K562 (cell line): ENCODE measurements around the gene DTWD2. TPM values are rescaled to one million over a fixed set of nuclear protein-coding genes. Genes with fewer than 3 reads are reported as not detected.
A peak's percentile ranks its signal among the peaks of the same experiment; 100 is the strongest.
"Not testable (repeated sequence)": the region's sequence is repeated elsewhere in the genome, so short reads cannot be mapped to it uniquely, and the experiment has no call there.

Experiments used
- ATAC-seq: fragments of 200-7000 bp; cut with Tn5 transposase; 3 replicates; pipeline ENCODE4 v1.9.1; 2020; ENCODE audit warnings: moderate library complexity
- BruUV-seq: library from RNA; stranded (reverse); fragments of 400-500 nt; replicated peaks from 2 replicates; lab custom pipeline; 2021; lab: Mats Ljungman, UMichigan
- CTCF ChIA-PET: fragments of 300-600 bp; formaldehyde crosslinking; extraction: SDS; loops from one replicate; lab custom pipeline; 2021; ENCODE audit warnings: low intra/inter-chr PET ratio; lab: Yijun Ruan, JAX
- POLR2A ChIA-PET: fragments of 300-600, 350-650 bp; sonication (Branson Sonifier 250); formaldehyde crosslinking; extraction: SDS; loops from one replicate; lab custom pipeline; 2021; ENCODE audit warnings: antibody characterized with exemption, inconsistent platforms; lab: Yijun Ruan, JAX
- DNase-seq, 4 experiments: peaks; one replicate each; pipeline versions ENCODE4 v3.0.0 to v3.0.0-alpha.2; 2011 to 2018; ENCODE audit warnings: low spot score in 3 of 4, mixed read lengths in 3 of 4; ENCODE audit errors: extremely low read depth in 1 of 4
- FAIRE-seq: peaks from 2 replicates; lab custom pipeline; 2011; peaks lifted over from hg19 to GRCh38; lab: Jason Lieb, UNC
- H2AFZ ChIP-seq: 2 replicates; pipeline ENCODE4 v1.6.0; 2011; ENCODE audit warnings: low read depth, low read length, control low read depth, inconsistent platforms
- H3K27ac ChIP-seq: fragments of 200-600 bp; 3 replicates; pipeline ENCODE4 v1.8.0; 2011; ENCODE audit warnings: low read depth, mild to moderate bottlenecking, control low read depth, inconsistent platforms, low read length, moderate library complexity, mixed read lengths; ENCODE audit errors: extremely low read depth
- H3K27me3 ChIP-seq, 2 experiments: fragments of 300-600 bp in 1 of 2; 2 replicates in 1 of 2; 3 replicates in 1 of 2; pipeline versions ENCODE4 v1.6.0 to v1.8.0; 2011; ENCODE audit warnings: inconsistent platforms in 2 of 2, low read length in 2 of 2, mild to moderate bottlenecking in 1 of 2, mixed read lengths in 1 of 2, moderate library complexity in 1 of 2; ENCODE audit not compliant: control insufficient read depth in 2 of 2, insufficient read depth in 2 of 2
- H3K36me3 ChIP-seq: fragments of 300-600 bp; 3 replicates; pipeline ENCODE4 v1.8.0; 2011; ENCODE audit warnings: mild to moderate bottlenecking, low read length, inconsistent platforms; ENCODE audit not compliant: control insufficient read depth, insufficient read depth
- H3K4me1 ChIP-seq, 2 experiments: fragments of 200-600 bp in 1 of 2; replicated peaks in 1 of 2; 2 replicates in 1 of 2; 3 replicates in 1 of 2; pipeline versions ENCODE4 v1.5.1 to v1.8.0; 2011; ENCODE audit warnings: inconsistent platforms in 2 of 2, low read length in 2 of 2, mild to moderate bottlenecking in 1 of 2, mixed read lengths in 1 of 2, moderate library complexity in 1 of 2; ENCODE audit not compliant: control insufficient read depth in 2 of 2, insufficient read depth in 2 of 2
- H3K4me2 ChIP-seq: 2 replicates; pipeline ENCODE4 v1.6.1; 2011; ENCODE audit warnings: low read length, control low read depth, inconsistent platforms, mixed read lengths; ENCODE audit not compliant: insufficient read depth
- H3K4me3 ChIP-seq: fragments of 200-600 bp; sonication (generic), shearing (Covaris generic); 2 replicates; pipeline ENCODE4 v1.5.1; 2016; ENCODE audit warnings: control low read depth, inconsistent platforms
- H3K79me2 ChIP-seq: fragments of 200-600 bp; 3 replicates; pipeline ENCODE4 v1.8.0; 2011; ENCODE audit warnings: low read length, inconsistent platforms; ENCODE audit not compliant: control insufficient read depth, insufficient read depth
- H3K9ac ChIP-seq, 2 experiments: 2 replicates each; pipeline versions ENCODE4 v1.6.0 to v1.6.1; 2011; ENCODE audit warnings: low read depth in 2 of 2, low read length in 2 of 2, control low read depth in 1 of 2, inconsistent platforms in 1 of 2, mild to moderate bottlenecking in 1 of 2, mixed read lengths in 1 of 2; ENCODE audit not compliant: insufficient read depth in 1 of 2
- H3K9me1 ChIP-seq: one replicate; pipeline ENCODE4 v1.6.0; 2011; ENCODE audit warnings: inconsistent platforms, mild to moderate bottlenecking, low read length, moderate library complexity; ENCODE audit not compliant: control insufficient read depth, insufficient read depth
- H3K9me3 ChIP-seq: replicated peaks from 2 replicates; pipeline ENCODE4 v1.5.1; 2011; ENCODE audit warnings: low read depth, low read length, inconsistent platforms; ENCODE audit not compliant: control insufficient read depth, insufficient read depth
- H4K20me1 ChIP-seq: replicated peaks from 2 replicates; pipeline ENCODE4 v1.6.1; 2011; ENCODE audit warnings: low read length, inconsistent platforms, mixed read lengths; ENCODE audit not compliant: control insufficient read depth, insufficient read depth
- ASH1L ChIP-seq: fragments of 450-650 bp; IDR thresholded peaks from 2 replicates; pipeline ENCODE4 v1.6.1; 2018; ENCODE audit warnings: borderline replicate concordance, mild to moderate bottlenecking, low read depth; ENCODE audit not compliant: partially characterized antibody
- ATF7 ChIP-seq: fragments of 450-650 bp; IDR thresholded peaks from 2 replicates; pipeline ENCODE4 v1.7.1; 2014; ENCODE audit warnings: mild to moderate bottlenecking, moderate library complexity
- BCOR ChIP-seq: fragments of 450-650 bp; IDR thresholded peaks from 2 replicates; pipeline ENCODE4 v1.6.1; 2016
- CEBPG ChIP-seq, 3 experiments: fragments of 200-800 bp in 1 of 3; sonication (Bioruptor generic) in 1 of 3; sonication (generic) in 1 of 3; formaldehyde crosslinking in 1 of 3; IDR thresholded peaks in 2 of 3; conservative IDR thresholded peaks in 1 of 3; 2 replicates each; pipeline versions ENCODE4 v1.6.1 to v1.8.0; 2016 to 2022; ENCODE audit warnings: missing compliant biosample characterization in 2 of 3, missing genetic modification characterization in 2 of 3, mild to moderate bottlenecking in 1 of 3, missing genetic modification reagents in 1 of 3
- CTBP1 ChIP-seq: fragments of 450-650 bp; IDR thresholded peaks from 2 replicates; pipeline ENCODE4 v1.6.1; 2016; ENCODE audit warnings: borderline replicate concordance
- EP400 ChIP-seq: fragments of 450-650 bp; IDR thresholded peaks from 2 replicates; pipeline ENCODE4 v1.6.1; 2017; ENCODE audit warnings: antibody characterized with exemption, mild to moderate bottlenecking, moderate library complexity
- FOXA3 ChIP-seq, 2 experiments: fragments of 450-650 bp in 1 of 2; sonication (generic) in 1 of 2; formaldehyde crosslinking; IDR thresholded peaks in 1 of 2; conservative IDR thresholded peaks in 1 of 2; 2 replicates each; pipeline versions ENCODE4 v1.4.0 to v1.8.0; 2020 to 2022; ENCODE audit warnings: mild to moderate bottlenecking in 2 of 2, missing genetic modification reagents in 1 of 2
- GABPB1 ChIP-seq: sonication (generic); formaldehyde crosslinking; IDR thresholded peaks from 2 replicates; pipeline ENCODE4 v1.8.0; 2022; ENCODE audit warnings: mild to moderate bottlenecking, missing genetic modification reagents
- POLR2H ChIP-seq: IDR thresholded peaks from 2 replicates; pipeline ENCODE4 v1.6.1; 2016; ENCODE audit warnings: missing genetic modification characterization, low read depth, mild to moderate bottlenecking, control low read depth, missing compliant biosample characterization, moderate library complexity
- RAD21 ChIP-seq, 2 experiments: fragments of 250-450 bp in 1 of 2; fragments of 450-650 bp in 1 of 2; sonication (Bioruptor Pico) in 1 of 2; formaldehyde crosslinking in 1 of 2; IDR thresholded peaks in 1 of 2; conservative IDR thresholded peaks in 1 of 2; 2 replicates each; pipeline versions ENCODE4 v1.4.0 to v1.8.0; 2020 to 2022; ENCODE audit warnings: mild to moderate bottlenecking in 2 of 2, moderate library complexity in 1 of 2
- SMAD4 ChIP-seq: fragments of 250-450 bp; sonication (Bioruptor Pico); conservative IDR thresholded peaks from 2 replicates; pipeline ENCODE4 v1.8.0; 2021; ENCODE audit warnings: inconsistent platforms, mild to moderate bottlenecking, moderate library complexity
- SPI1 ChIP-seq: IDR thresholded peaks from 2 replicates; pipeline ENCODE4 v1.6.1; 2011; ENCODE audit warnings: low read depth, low read length, control low read depth, borderline replicate concordance
- ZNF584 ChIP-seq: fragments of 200-800 bp; sonication (Bioruptor generic); IDR thresholded peaks from 2 replicates; pipeline ENCODE4 v1.6.1; 2016; ENCODE audit warnings: low read depth, mild to moderate bottlenecking, missing genetic modification characterization, missing compliant biosample characterization
- WGBS: fragments of 100-300 bp; shearing (Covaris generic); methylation state at CpG from one replicate; pipeline ENCODE4 v1.1.6; 2016; ENCODE audit warnings: low coverage, mixed read lengths; ENCODE audit not compliant: insufficient coverage; ENCODE audit errors: missing lambda C conversion rate; 5-methylcytosine and 5-hydroxymethylcytosine counted together
- in situ Hi-C: fragments of 300-500 bp; cut with MboI; formaldehyde crosslinking; loops from 4 replicates; pipeline ENCODE4 v1.15.0; 2018; ENCODE audit warnings: inconsistent platforms, mixed read lengths
- intact Hi-C: fragments of 100-400 bp; cut with micrococcal nuclease; formaldehyde crosslinking; loops from 2 replicates; pipeline ENCODE4 v1.14.2; 2022
- polyA plus RNA-seq, 8 experiments: library from polyadenylated mRNA; depleted of rRNA in 4 of 8; stranded (reverse) in 5 of 8; unstranded in 3 of 8; fragments of >200 nt; fragmentation: Nextera tagmentation in 2 of 8; fragmentation: Illumina TruSeq in 1 of 8; extraction: Ambion mirVana in 2 of 8; extraction: Trizol in 1 of 8; gene quantifications; 2 replicates each; pipeline versions ENCODE4 v1.2.1 to v1.2.3, GENCODE V29; 2011 to 2014; ENCODE audit warnings: inconsistent platforms in 1 of 8, missing spikeins in 1 of 8
- total RNA-seq, 7 experiments: library from RNA; depleted of rRNA in 6 of 7; stranded (reverse); fragments of >200 nt in 6 of 7; fragmentation: Illumina TruSeq in 2 of 7; extraction: Trizol in 2 of 7; gene quantifications; 2 replicates each; pipeline versions ENCODE4 v1.2.1 to v1.2.3, GENCODE V29; 2011 to 2021; ENCODE audit warnings: low replicate concordance in 1 of 7

DTWD2 gene
- total and polyA plus RNA-seq, 9 of the 15 experiments (the other 6 are each of a cell fraction or from before 2014, with no cell fraction given), result 0.99 to 10.8 (median 4.1) TPM

DNA sequence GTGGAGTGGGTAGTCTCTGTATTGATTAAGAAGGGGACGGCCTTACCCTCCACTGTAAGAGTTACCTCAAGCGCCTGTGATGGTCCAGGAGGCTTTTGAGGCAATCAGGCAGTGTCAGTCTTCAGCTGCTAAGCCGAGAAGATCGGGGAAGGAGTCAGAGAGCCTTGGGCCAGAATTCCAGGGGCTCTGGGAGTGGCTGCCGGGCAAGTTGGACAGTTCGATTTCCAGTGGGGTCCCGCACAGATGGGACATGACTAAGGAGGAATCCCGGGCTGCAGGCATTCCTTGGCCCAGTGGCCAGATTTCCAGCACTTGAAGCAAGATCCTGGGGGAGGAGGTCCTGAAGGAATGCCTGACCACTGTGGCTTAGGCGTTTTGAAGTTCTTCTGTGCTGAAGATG, 38.0 kb downstream of the DTWD2 start:
- FAIRE-seq, H3K4me1 ChIP-seq, H3K9me3 ChIP-seq, H3K27me3 ChIP-seq, H3K9me1 ChIP-seq, H3K4me3 ChIP-seq, intact Hi-C loops, H3K4me2 ChIP-seq, H3K36me3 ChIP-seq, H4K20me1 ChIP-seq, DNase-seq, BruUV-seq, H3K9ac ChIP-seq, H3K27ac ChIP-seq, POLR2A ChIA-PET, CTCF ChIA-PET, ATAC-seq, H3K79me2 ChIP-seq, H2AFZ ChIP-seq, in situ Hi-C loops: not testable (repeated sequence)
- WGBS, result 29% methylated on average over 9 of the region's 9 CpGs

DNA sequence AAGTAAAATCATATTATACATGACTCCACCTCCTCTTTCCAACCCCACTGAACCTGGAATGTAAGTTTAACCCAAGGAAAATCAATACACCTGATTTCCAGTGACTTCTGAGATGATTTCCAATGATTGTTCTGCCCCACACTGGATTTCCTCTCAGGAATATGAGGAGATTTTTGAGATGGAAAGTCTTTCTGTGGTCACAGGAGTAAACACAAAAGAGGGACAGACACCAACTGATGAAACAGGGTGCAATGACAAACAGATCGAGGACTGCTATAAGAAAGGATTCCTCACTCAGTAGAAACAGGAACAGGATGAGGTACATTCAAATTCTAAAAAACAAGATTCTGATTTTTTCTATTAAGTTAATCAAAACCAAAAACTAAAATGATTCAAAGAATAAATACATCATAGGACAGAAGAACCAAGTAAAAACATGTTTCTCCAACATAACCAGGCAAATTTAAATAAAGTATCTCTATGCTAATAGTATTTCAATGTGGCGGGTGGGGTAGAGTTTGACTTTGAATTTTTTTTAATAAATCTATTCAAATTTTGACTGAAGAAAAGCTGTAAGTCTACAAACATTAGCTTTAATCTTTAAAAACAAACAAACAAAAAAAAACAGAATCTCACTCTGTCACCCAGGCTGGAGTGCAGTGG, 42.1 kb downstream of the DTWD2 start:
- H3K27ac ChIP-seq, result no peak overlapping the region
- no peaks in the 10 kb centered on the region for H3K9me3 ChIP-seq
- peaks cover 0 to 3% of the 10 kb centered on the region in 2 experiments; a peak in 2 of 5 replicates for H3K4me1 ChIP-seq
- no peak overlapping the region for H3K9ac ChIP-seq
- peak; percentile 85 for ATAC-seq
- H3K27me3 ChIP-seq, result peaks cover 0 to 4% of the 10 kb centered on the region in 2 experiments; a peak in 1 of 5 replicates
- no TSS peak for BruUV-seq
- intact Hi-C loops (no loop called here), in situ Hi-C loops (no loop called here)
- POLR2A ChIA-PET, result interaction anchor here (1.2 kb wide), 1 partner anchor 10 kb away, joined by 3 read pairs; no protein-coding TSS in a partner anchor
- no peak for FAIRE-seq
- H3K79me2 ChIP-seq, result no peaks in the 10 kb centered on the region
- no peaks in the 10 kb centered on the region for H3K9me1 ChIP-seq
- 48% methylated on average over 2 of the region's 2 CpGs for WGBS
- CTCF ChIA-PET, result no interaction called here
- H3K4me3 ChIP-seq, result no peak overlapping the region
- no peaks in the 10 kb centered on the region for H4K20me1 ChIP-seq
- no peaks in the 10 kb centered on the region for H3K36me3 ChIP-seq
- no peak overlapping the region for H2AFZ ChIP-seq
- H3K4me2 ChIP-seq, result no peak overlapping the region
- no peak for DNase-seq
- peak; percentile 92 for TF ChIP-seq POLR2H (tag)
- no peak for TF ChIP-seq ASH1L
- TF ChIP-seq RAD21 (CRISPR knock-in tag; conservative IDR thresholded peaks at IDR 0.05 in 1 of 2, IDR thresholded peaks at IDR 0.05 in 1 of 2), result 0 out of 4 replicates have a peak, but pooled peaks of 1 of the 2 experiments have one; percentile 6
- TF ChIP-seq SPI1, result peak; percentile 21; the same call in 1 of the 2 replicates
- peak; percentile 81 for TF ChIP-seq CEBPG (CRISPR knock-in tag; IDR thresholded peaks at IDR 0.05)
- TF ChIP-seq CEBPG (tag; conservative IDR thresholded peaks at IDR 0.05 in 1 of 2, IDR thresholded peaks at IDR 0.05 in 1 of 2), result peak; percentile 84 to 98
- TF ChIP-seq ATF7, result peak; percentile 70
- no peak for TF ChIP-seq BCOR
- TF ChIP-seq GABPB1 (CRISPR knock-in tag), result no peak
- TF ChIP-seq SMAD4 (CRISPR knock-in tag), result 0 out of 2 replicates have a peak, but pooled peaks have one; percentile 22
- TF ChIP-seq CTBP1, result peak; percentile 38; the same call in 1 of the 2 replicates
- peak; percentile 41; the same call in 1 of the 2 replicates for TF ChIP-seq EP400
- TF ChIP-seq ZNF584 (CRISPR knock-in tag), result 0 out of 2 replicates have a peak, but pooled peaks have one; percentile 54
- peak in 1 of 2 experiments; percentile 73; a peak in 2 of 4 replicates for TF ChIP-seq FOXA3 (CRISPR knock-in tag; conservative IDR thresholded peaks at IDR 0.05 in 1 of 2, IDR thresholded peaks at IDR 0.05 in 1 of 2)
